Liver (tissue), 9 donors: ENCODE data around the gene GANC. TPM values are rescaled to one million over a fixed set of nuclear protein-coding genes. Genes with fewer than 3 reads are reported as not detected.

Experiments
- DNase-seq: peaks from one replicate; pipeline ENCODE4 v3.0.0-alpha.2; 2017; ENCODE audit warnings: low spot score
- H3K27ac ChIP-seq, 2 donors: one replicate each; pipeline ENCODE4 v1.7.0; 2013; ENCODE audit warnings: inconsistent platforms in 2 of 2, low read length in 2 of 2, control low read depth in 1 of 2, low read depth in 1 of 2, mild to moderate bottlenecking in 1 of 2
- H3K27me3 ChIP-seq, 4 donors: one replicate each; pipeline versions ENCODE4 v1.6.1 to v1.7.0; 2013; ENCODE audit warnings: low read length in 3 of 4, inconsistent platforms in 1 of 4, mild to moderate bottlenecking in 1 of 4, moderate library complexity in 1 of 4; ENCODE audit not compliant: control insufficient read depth in 4 of 4, insufficient read depth in 4 of 4
- H3K36me3 ChIP-seq, 4 donors: one replicate each; pipeline versions ENCODE4 v1.6.1 to v1.7.0; 2013; ENCODE audit warnings: low read length in 3 of 4, mild to moderate bottlenecking in 3 of 4, low read depth in 1 of 4, moderate library complexity in 1 of 4; ENCODE audit not compliant: control insufficient read depth in 4 of 4, insufficient read depth in 3 of 4
- H3K4me1 ChIP-seq, 4 donors: one replicate each; pipeline versions ENCODE4 v1.6.1 to v1.7.0; 2013; ENCODE audit warnings: low read length in 3 of 4, mild to moderate bottlenecking in 3 of 4, moderate library complexity in 1 of 4; ENCODE audit not compliant: control insufficient read depth in 4 of 4, insufficient read depth in 4 of 4
- H3K4me3 ChIP-seq, 3 donors: one replicate each; pipeline versions ENCODE4 v1.6.1 to v1.7.0; 2013; ENCODE audit warnings: low read length in 3 of 3, control low read depth in 1 of 3, low read depth in 1 of 3, mild to moderate bottlenecking in 1 of 3
- H3K9ac ChIP-seq, 2 donors: one replicate each; pipeline ENCODE4 v1.7.0; 2013; ENCODE audit warnings: low read length in 2 of 2, mild to moderate bottlenecking in 2 of 2, moderate library complexity in 2 of 2, control low read depth in 1 of 2, low read depth in 1 of 2
- H3K9me3 ChIP-seq, 4 donors: one replicate each; pipeline versions ENCODE4 v1.6.1 to v1.7.0; 2013; ENCODE audit warnings: low read length in 3 of 4; ENCODE audit not compliant: control insufficient read depth in 4 of 4
- ATF3 ChIP-seq: IDR thresholded peaks from 2 replicates; pipeline ENCODE4 v1.6.1; 2016; ENCODE audit warnings: antibody characterized with exemption
- CTCF ChIP-seq: fragments of 150-350 bp; IDR thresholded peaks from 2 replicates; pipeline ENCODE4 v1.5.1; 2017; ENCODE audit warnings: improper control_type of control experiment, low read depth, low read length; ENCODE audit not compliant: missing input control
- EGR1 ChIP-seq, 2 donors: IDR thresholded peaks; 2 replicates each; pipeline ENCODE4 v1.6.1; 2016 to 2018; ENCODE audit warnings: antibody characterized with exemption in 2 of 2, low read depth in 2 of 2
- FOXA1 ChIP-seq: IDR thresholded peaks from 2 replicates; pipeline ENCODE4 v1.6.1; 2016; ENCODE audit warnings: antibody characterized with exemption
- FOXA2 ChIP-seq: IDR thresholded peaks from 2 replicates; pipeline ENCODE4 v1.6.1; 2016; ENCODE audit warnings: antibody characterized with exemption
- GABPA ChIP-seq, 2 donors: IDR thresholded peaks in 1 of 2; conservative IDR thresholded peaks in 1 of 2; 2 replicates each; pipeline ENCODE4 v1.6.1; 2016; ENCODE audit warnings: antibody characterized with exemption in 2 of 2, mild to moderate bottlenecking in 1 of 2, moderate library complexity in 1 of 2
- HNF4A ChIP-seq, 2 donors: conservative IDR thresholded peaks; 2 replicates each; pipeline ENCODE4 v1.6.1; 2016; ENCODE audit warnings: antibody characterized with exemption in 2 of 2, mild to moderate bottlenecking in 2 of 2
- JUND ChIP-seq, 2 donors: IDR thresholded peaks; 2 replicates each; pipeline ENCODE4 v1.6.1; 2016; ENCODE audit warnings: antibody characterized with exemption in 2 of 2
- MAX ChIP-seq: IDR thresholded peaks from 2 replicates; pipeline ENCODE4 v1.6.1; 2016; ENCODE audit warnings: antibody characterized with exemption
- NR2F2 ChIP-seq: IDR thresholded peaks from 2 replicates; pipeline ENCODE4 v1.6.1; 2016; ENCODE audit warnings: antibody characterized with exemption
- REST ChIP-seq: IDR thresholded peaks from 2 replicates; pipeline ENCODE4 v1.6.1; 2016; ENCODE audit warnings: antibody characterized with exemption, mild to moderate bottlenecking
- RXRA ChIP-seq, 2 donors: IDR thresholded peaks; 2 replicates each; pipeline ENCODE4 v1.6.1; 2017 to 2018; ENCODE audit warnings: antibody characterized with exemption in 2 of 2, mild to moderate bottlenecking in 1 of 2
- SP1 ChIP-seq: IDR thresholded peaks from 2 replicates; pipeline ENCODE4 v1.6.1; 2018; ENCODE audit warnings: antibody characterized with exemption, mild to moderate bottlenecking
- TAF1 ChIP-seq: conservative IDR thresholded peaks from 2 replicates; pipeline ENCODE4 v1.6.1; 2016; ENCODE audit warnings: antibody characterized with exemption, mild to moderate bottlenecking
- WGBS: extraction: QIAGEN DNeasy Blood & Tissue Kit; methylation state at CpG from one replicate; pipeline ENCODE4 v1.1.7; 2013; 5-methylcytosine and 5-hydroxymethylcytosine counted together
- polyA plus RNA-seq, 2 donors: library from polyadenylated mRNA; stranded (reverse) in 1 of 2; unstranded in 1 of 2; fragments of 200-250 nt in 1 of 2; fragments of >200 nt in 1 of 2; fragmentation: Nextera tagmentation in 1 of 2; extraction: Ambion mirVana in 1 of 2; gene quantifications; one replicate each; pipeline versions ENCODE4 v1.2.1 to v1.2.3, GENCODE V29; 2013 to 2015
- total RNA-seq, 2 donors: library from RNA; depleted of rRNA; stranded (reverse); fragments of >200 nt; gene quantifications; one replicate each; pipeline ENCODE4 v1.2.3, GENCODE V29; 2014
- donor health status: healthy.
- donor health status: healthy.
- donor health status: healthy.
- donor health status: healthy.
- donor health status: healthy.

Gene GANC
- total and polyA plus RNA-seq, 4 donors = 4.8 to 28.9 (median 10.9) TPM

GRCh38 chr15:42403389-42403788 lies 130.4 kb downstream of the GANC start:
- Histone ChIP-seq H3K4me3 (no peak overlapping the region), H3K4me1 (peaks cover 3 to 27% (median 17%) of the 10 kb centered on the region in 4 donors), H3K9ac (no peak overlapping the region), H3K9me3 (no peaks in the 10 kb centered on the region), H3K27ac (no peak overlapping the region), H3K27me3 (no peaks in the 10 kb centered on the region), H3K36me3 (peaks cover 0 to 39% (median 16%) of the 10 kb centered on the region in 4 donors)
- DNase-seq = no peak
- 88% methylated on average over 7 of the region's 7 CpGs for WGBS
- TF ChIP-seq RXRA (IDR thresholded peaks at IDR 0.05) (no peak), GABPA (IDR thresholded peaks at IDR 0.05 in 1 of 2, conservative IDR thresholded peaks at IDR 0.05 in 1 of 2) (no peak), REST (no peak), SP1 (no peak), TAF1 (no peak), FOXA2 (no peak), ATF3 (no peak)

- DNase-seq = no peak
- WGBS = 51% methylated on average over 12 of the region's 12 CpGs
- H3K27ac ChIP-seq = peak overlapping the region in 1 of 2 donors; percentile 28
Measured at GRCh38 chr15:42404461-42405235, 131.6 kb downstream of the GANC start.

GRCh38 chr15:42405863-42406482 lies 133.0 kb downstream of the GANC start:
- Histone ChIP-seq H3K9ac (no peak overlapping the region), H3K4me3 (no peak overlapping the region), H3K4me1 (peaks cover 3 to 36% (median 25%) of the 10 kb centered on the region in 4 donors), H3K9me3 (no peaks in the 10 kb centered on the region), H3K36me3 (peaks cover 2 to 22% (median 5%) of the 10 kb centered on the region in 4 donors), H3K27me3 (no peaks in the 10 kb centered on the region), H3K27ac (no peak overlapping the region)
- WGBS = 63% methylated on average over 6 of the region's 6 CpGs
- DNase-seq = no peak
- TF ChIP-seq NR2F2 = no peak
- no peak for TF ChIP-seq REST
- TF ChIP-seq CTCF = no peak
- TF ChIP-seq ATF3 = no peak
- TF ChIP-seq GABPA (IDR thresholded peaks at IDR 0.05 in 1 of 2, conservative IDR thresholded peaks at IDR 0.05 in 1 of 2) = no peak
- no peak for TF ChIP-seq MAX
- no peak for TF ChIP-seq FOXA2
- no peak for TF ChIP-seq JUND (IDR thresholded peaks at IDR 0.05)
- TF ChIP-seq EGR1 (IDR thresholded peaks at IDR 0.05; ENCODE audit: low read depth in 2 of 2) = no peak
- TF ChIP-seq FOXA1 = no peak
- no peak for TF ChIP-seq TAF1

More at GRCh38 chr15:42404461-42405235, 131.6 kb downstream of the GANC start:
- Histone ChIP-seq H3K36me3 (peaks cover 0 to 30% (median 11%) of the 10 kb centered on the region in 4 donors), H3K4me1 (peaks cover 3 to 36% (median 24%) of the 10 kb centered on the region in 4 donors), H3K27me3 (no peaks in the 10 kb centered on the region), H3K9me3 (no peaks in the 10 kb centered on the region), H3K9ac (no peak overlapping the region), H3K4me3 (no peak overlapping the region)
- TF ChIP-seq HNF4A (conservative IDR thresholded peaks at IDR 0.05) (peak; percentile 31), ATF3 (no peak)
